Right atrium auricular region (tissue), 2 donors: Measurements from ENCODE around the gene BLTP1. TPM values are rescaled to one million over a fixed set of nuclear protein-coding genes. Genes with fewer than 3 reads are reported as not detected.
"Not testable (repeated sequence)": the region's sequence is repeated elsewhere in the genome, so short reads cannot be mapped to it uniquely, and the experiment has no call there.

ENCODE experiments used
- DNase-seq: peaks from one replicate; pipeline ENCODE4 v3.0.0-alpha.2; 2019; ENCODE audit warnings: low spot score
- H3K27ac ChIP-seq, 2 donors: fragments of 200-600 bp; sonication (generic); 1 replicate in 1 of 2; 2 replicates in 1 of 2; pipeline ENCODE4 v1.5.1; 2016 to 2019
- H3K27me3 ChIP-seq, 2 donors: fragments of 200-600 bp; sonication (generic); one replicate each; pipeline versions ENCODE4 v1.5.1 to v1.6.0; 2017 to 2019
- H3K36me3 ChIP-seq: fragments of 200-600 bp; sonication (generic); one replicate; pipeline ENCODE4 v1.5.1; 2016
- H3K4me1 ChIP-seq, 2 donors: fragments of 200-600 bp; sonication (generic); one replicate each; pipeline versions ENCODE4 v1.5.1 to v1.6.0; 2017 to 2019
- H3K4me3 ChIP-seq, 2 donors: fragments of 200-600 bp; sonication (generic); 1 replicate in 1 of 2; 2 replicates in 1 of 2; pipeline ENCODE4 v1.5.1; 2017 to 2019; ENCODE audit warnings: mild to moderate bottlenecking in 1 of 2, moderate library complexity in 1 of 2
- H3K9me3 ChIP-seq, 2 donors: fragments of 200-600 bp; sonication (generic); one replicate each; pipeline ENCODE4 v1.5.1; 2019
- CTCF ChIP-seq, 2 donors: fragments of 200-600 bp; sonication (generic); IDR thresholded peaks; one replicate each; pipeline ENCODE4 v1.5.1; 2019; ENCODE audit warnings: antibody characterized with exemption in 2 of 2
- total RNA-seq, 2 donors: library from RNA; depleted of rRNA; stranded (reverse); fragments of >200 nt; gene quantifications; one replicate each; pipeline ENCODE4 v1.1.0, GENCODE V29; 2016

Gene BLTP1
- 10 to 100 TPM; 55.2 to 71.2 TPM for total RNA-seq

- H3K4me3 ChIP-seq: peak within 1 kb of the TSS; percentile 75 to 88
- no peaks in the 10 kb centered on the region for H3K9me3 ChIP-seq
- no peak for TF ChIP-seq CTCF (IDR thresholded peaks at IDR 0.05)
- no peaks in the 10 kb centered on the region for H3K27me3 ChIP-seq
- no peaks in the 10 kb centered on the region for H3K36me3 ChIP-seq
- peak; percentile 87 for DNase-seq
- H3K4me1 ChIP-seq: peaks cover 0 to 16% of the 10 kb centered on the region in 2 donors
- peak within 1 kb of the TSS; percentile 92 to 93 for H3K27ac ChIP-seq
Observed at GRCh38 chr4:122151982-122152710, at the start of gene BLTP1. TSS of gene BLTP1 (plus strand) at chr4:122152331. CDS start at chr4:122170648, 18,317 bp downstream.

- no peaks in the 10 kb centered on the region for H3K36me3 ChIP-seq
- no peaks in the 10 kb centered on the region for H3K27me3 ChIP-seq
- H3K9me3 ChIP-seq: no peaks in the 10 kb centered on the region
- no peak for DNase-seq
- no peak overlapping the region for H3K4me3 ChIP-seq
- H3K27ac ChIP-seq: no peak overlapping the region
- TF ChIP-seq CTCF (IDR thresholded peaks at IDR 0.05): no peak
- H3K4me1 ChIP-seq: no peaks in the 10 kb centered on the region
Observed at GRCh38 chr4:122104184-122104583, 47.9 kb upstream of the BLTP1 start.

GRCh38 chr4:122107680-122108079, 44.5 kb upstream of the BLTP1 start:
- H3K36me3 ChIP-seq: no peaks in the 10 kb centered on the region
- DNase-seq: no peak
- H3K4me3 ChIP-seq: no peak overlapping the region
- H3K27ac ChIP-seq: no peak overlapping the region
- H3K4me1 ChIP-seq: no peaks in the 10 kb centered on the region
- no peaks in the 10 kb centered on the region for H3K9me3 ChIP-seq
- no peak for TF ChIP-seq CTCF (IDR thresholded peaks at IDR 0.05)
- no peaks in the 10 kb centered on the region for H3K27me3 ChIP-seq

- not testable (repeated sequence) for H3K27me3 ChIP-seq, H3K9me3 ChIP-seq, DNase-seq, H3K4me3 ChIP-seq, H3K4me1 ChIP-seq, H3K27ac ChIP-seq, H3K36me3 ChIP-seq
Observed at GRCh38 chr4:122110304-122110703, 41.8 kb upstream of the BLTP1 start.

- Histone ChIP-seq H3K27me3 (no peaks in the 10 kb centered on the region), H3K4me1 (no peaks in the 10 kb centered on the region), H3K36me3 (no peaks in the 10 kb centered on the region), H3K9me3 (no peaks in the 10 kb centered on the region), H3K27ac (no peak overlapping the region), H3K4me3 (no peak overlapping the region)
- no peak for DNase-seq
- TF ChIP-seq CTCF (IDR thresholded peaks at IDR 0.05): no peak
Observed at GRCh38 chr4:122117743-122118142, 34.4 kb upstream of the BLTP1 start.

- Histone ChIP-seq H3K9me3 (no peaks in the 10 kb centered on the region), H3K36me3 (no peaks in the 10 kb centered on the region), H3K27ac (no peak overlapping the region), H3K27me3 (no peaks in the 10 kb centered on the region), H3K4me1 (no peaks in the 10 kb centered on the region), H3K4me3 (no peak overlapping the region)
- DNase-seq: no peak
- TF ChIP-seq CTCF (IDR thresholded peaks at IDR 0.05): no peak
Observed at GRCh38 chr4:122118243-122118642, 33.9 kb upstream of the BLTP1 start.
